T follicular helper cell (primary cell): ENCODE data around the gene SLCO2A1.

ENCODE experiments used
- DNase-seq: peaks from one replicate; pipeline ENCODE4 v3.0.0-alpha.2; 2020; ENCODE audit warnings: low read depth

SLCO2A1 gene

GRCh38 chr3:134060561-134061385 lies 31.0 kb upstream of the SLCO2A1 start:
- no peak for DNase-seq

DNA sequence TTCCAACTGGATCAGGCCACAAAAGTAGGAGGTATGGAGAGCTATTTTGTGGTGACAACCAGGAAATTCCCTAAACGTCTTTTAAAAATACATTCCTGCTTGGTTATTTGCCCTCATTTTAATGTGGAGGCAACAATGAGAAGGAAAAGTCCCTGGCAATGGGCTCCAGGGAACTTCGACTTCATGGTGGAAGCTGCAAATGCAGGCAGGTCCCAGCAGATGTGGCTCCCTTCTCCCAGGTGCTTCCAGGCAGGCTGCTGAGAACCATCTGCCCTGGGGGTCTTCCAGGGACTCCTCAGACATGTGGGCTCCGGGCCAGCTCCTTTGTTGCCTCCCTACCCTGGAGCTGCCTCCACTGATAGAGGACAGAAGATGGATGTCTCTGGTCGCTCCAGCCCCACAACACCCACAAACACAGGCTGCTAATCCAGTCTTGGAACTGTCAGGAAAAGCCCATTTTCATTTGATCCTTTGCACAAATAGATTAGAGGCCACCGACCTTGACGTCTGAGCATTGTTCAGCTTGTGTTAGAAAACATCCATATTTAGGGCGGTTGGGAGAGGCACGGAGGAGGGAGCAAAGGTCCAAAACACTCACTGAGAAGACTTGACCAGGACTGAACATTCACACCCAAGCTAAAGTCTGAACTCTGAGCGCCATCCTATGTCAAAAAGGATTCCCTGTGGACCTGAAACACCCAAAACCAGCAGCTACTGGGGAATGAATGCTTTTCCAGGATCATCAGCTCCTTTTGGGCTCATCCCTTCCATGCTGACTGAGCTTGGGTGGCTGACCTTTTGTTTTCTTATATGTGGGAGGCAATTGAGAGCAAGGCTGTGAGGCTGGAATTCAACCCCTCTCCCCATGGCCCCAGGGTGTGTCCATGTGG lies 30.2 kb upstream of the SLCO2A1 start:
- no peak for DNase-seq

DNA sequence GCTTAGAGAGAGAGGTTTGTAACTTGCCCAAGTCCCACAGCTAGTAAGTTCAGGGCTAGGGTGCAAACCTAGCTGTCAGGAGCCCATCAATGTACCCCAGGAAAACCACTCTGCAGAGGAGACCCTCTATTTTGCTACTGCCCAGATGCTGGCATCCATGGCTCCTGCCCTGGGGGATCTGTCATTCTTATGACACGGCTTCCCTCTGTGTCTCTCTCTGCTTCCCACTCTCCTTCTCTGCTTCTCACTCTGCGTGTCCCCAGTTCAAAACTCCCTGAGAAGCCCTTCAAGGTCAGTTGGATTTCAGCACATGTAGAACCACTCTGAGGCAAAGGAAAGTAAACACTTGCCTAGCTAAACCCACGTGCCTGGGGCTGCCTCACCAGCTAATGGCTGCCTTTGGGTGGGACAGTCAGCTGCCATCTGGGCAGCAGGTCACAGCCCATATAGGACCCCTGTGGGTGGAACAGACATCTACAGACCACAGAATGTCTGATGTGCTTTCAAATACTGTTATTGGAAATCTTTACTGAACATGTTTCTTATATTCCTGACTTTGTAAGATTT lies 29.4 kb upstream of the SLCO2A1 start:
- no peak for DNase-seq

- no peak for DNase-seq
Measured at GRCh38 chr3:134057654-134058110, 28.0 kb upstream of the SLCO2A1 start.

DNA sequence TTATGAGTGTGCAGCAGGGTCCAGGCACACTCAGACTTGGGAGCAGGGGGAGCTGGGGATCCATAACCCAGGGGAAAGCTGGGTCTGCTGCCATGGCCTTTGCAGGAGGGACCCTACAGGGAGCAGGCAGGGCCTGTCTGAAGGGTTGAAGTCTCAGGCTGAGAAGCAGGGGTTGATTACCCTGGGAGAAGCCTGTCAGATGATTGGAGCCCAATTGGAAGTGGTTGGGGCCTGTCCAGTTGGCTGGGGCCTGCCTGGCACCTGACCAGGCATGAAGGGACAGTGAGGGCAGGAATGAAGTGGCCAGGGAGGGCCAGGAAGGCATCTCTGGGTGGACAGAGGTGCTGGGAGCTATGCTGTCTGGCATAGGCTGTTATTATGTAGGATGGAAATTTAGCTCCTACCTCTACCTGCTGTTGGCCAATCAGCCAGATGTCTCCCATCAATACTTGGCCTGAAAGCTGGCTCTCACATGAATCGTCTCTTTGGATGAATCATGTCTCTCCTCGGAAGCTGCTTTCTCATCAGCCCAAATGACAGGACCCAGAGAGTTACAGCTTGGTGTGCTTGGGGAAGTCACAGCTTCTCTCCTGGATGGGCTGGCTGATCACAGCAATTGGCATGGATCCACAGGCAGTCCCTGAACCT lies 27.4 kb upstream of the SLCO2A1 start:
- DNase-seq = no peak

GRCh38 chr3:134056464-134056891 lies 26.8 kb upstream of the SLCO2A1 start:
- no peak for DNase-seq

- no peak for DNase-seq
Measured at GRCh38 chr3:134055661-134056060, 25.9 kb upstream of the SLCO2A1 start.

- DNase-seq = no peak
Measured at GRCh38 chr3:134054881-134055280, 25.2 kb upstream of the SLCO2A1 start.

- DNase-seq = no peak
Measured at GRCh38 chr3:134054231-134054630, 24.5 kb upstream of the SLCO2A1 start.

- DNase-seq = no peak
Measured at GRCh38 chr3:134052370-134052769, 22.6 kb upstream of the SLCO2A1 start.

DNA sequence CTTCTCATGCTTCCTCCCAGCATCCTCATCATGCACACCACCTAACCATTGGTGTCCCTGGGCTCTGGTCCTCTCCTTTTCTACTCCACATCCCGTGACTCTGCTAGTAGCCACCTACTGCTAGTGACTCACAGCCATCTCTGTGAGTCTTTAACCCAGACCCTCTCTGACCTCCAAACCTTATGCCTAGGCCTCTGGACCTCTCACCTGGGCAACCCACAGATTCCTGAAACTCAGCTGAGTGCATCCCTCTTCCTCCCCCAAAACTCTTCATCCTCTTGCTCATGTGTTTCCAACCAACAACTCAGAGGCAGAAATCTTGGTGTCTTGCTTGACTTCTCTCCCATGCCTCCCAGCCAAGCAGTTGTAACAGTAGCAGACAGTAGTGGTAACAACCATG lies 20.0 kb upstream of the SLCO2A1 start:
- no peak for DNase-seq

GRCh38 chr3:134048278-134048996 lies 18.7 kb upstream of the SLCO2A1 start:
- no peak for DNase-seq

GRCh38 chr3:134044459-134044858 lies 14.7 kb upstream of the SLCO2A1 start:
- no peak for DNase-seq

- no peak for DNase-seq
Measured at GRCh38 chr3:134040066-134040465, 10.3 kb upstream of the SLCO2A1 start.

DNA sequence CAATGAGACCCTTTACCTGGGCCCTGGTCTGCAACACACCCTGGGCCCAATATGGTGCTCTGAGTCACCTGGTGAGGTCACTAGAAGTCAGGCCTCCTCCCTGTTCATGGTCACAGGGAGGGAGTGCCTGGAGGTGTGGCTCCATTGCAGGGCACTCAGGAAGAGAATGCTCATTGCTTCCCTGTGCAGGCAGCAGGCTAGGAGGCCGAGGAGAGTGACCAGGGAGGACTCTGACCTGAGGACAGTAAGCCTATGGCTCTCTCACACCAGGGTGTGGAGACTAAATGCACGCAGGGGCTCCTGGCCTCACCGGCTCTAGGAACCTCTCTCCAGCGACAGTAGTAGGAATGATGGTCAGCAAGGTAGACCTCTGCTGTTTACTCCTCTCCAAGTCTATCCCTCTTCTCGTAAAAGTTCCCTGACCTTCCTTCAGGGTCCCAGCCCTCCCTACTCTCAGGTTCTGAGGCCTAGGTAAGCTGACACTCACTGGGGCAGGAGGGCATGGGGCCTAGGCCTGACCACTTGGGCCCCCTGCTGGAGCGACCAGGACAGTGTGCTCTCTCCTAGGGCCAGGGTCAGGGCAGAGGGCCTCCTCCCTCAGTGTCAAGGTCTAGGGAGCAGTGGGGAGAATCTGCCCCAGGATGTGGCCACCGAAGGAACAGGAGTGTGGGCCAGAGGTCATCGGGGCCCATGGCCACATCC lies 9.6 kb upstream of the SLCO2A1 start:
- no peak for DNase-seq

DNA sequence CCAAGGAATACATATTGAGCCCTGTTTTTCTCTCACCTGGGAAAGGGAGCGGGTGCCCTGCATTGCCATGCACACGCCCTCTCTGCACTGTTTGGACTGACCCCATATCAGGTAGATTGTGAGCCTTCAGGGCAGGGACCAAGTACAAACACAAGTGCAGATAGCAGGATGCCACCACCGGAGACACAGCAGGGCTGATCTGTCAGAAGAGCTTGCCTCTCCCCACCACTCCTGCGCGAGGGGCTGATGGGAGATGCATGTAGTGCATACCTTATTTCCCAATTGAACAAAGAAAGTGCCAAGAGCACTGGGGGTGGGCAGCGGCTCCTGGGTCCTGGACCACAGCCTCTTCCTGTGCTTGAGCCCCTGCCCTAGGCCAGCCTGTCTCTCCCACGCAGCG lies 9.0 kb upstream of the SLCO2A1 start:
- no peak for DNase-seq

DNA sequence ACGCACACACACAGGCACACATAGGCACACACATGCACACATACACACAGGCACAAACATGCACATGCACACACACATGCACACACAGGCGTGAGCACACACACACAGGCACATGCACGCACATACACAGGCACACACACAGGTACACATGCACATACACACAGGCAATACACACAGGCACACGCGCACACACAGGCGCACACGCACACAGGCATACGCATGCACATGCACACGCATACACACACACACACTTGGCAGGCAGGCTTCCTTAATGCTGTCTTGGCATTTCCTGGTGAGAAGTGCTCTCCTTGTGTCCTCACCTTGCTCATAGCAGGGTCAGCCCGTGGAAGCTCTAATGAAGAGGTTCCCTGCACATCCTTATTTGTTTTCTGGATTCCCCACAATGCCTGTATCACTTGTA lies 8.4 kb upstream of the SLCO2A1 start:
- DNase-seq = no peak

DNA sequence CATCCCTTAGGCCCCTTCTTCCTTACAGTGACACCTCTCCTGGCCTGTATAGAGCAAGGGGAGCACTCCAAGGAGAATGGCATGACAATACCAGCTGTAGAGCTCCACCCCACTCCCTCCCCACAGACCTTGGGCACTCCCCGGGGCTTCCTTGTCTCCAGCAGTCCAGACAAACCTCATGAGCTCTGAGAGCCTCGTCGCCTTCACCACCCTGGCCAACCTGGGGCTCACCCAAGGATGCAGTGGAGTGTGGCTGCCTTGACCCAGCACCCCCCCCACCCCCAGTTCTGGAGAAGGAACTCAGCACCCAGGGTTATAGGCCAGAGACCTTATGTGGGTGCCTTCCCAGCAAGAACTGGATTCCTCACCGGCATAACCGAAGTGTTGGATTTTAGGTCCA lies 7.4 kb upstream of the SLCO2A1 start:
- DNase-seq = no peak

- no peak for DNase-seq
Measured at GRCh38 chr3:134036291-134036690, 6.6 kb upstream of the SLCO2A1 start.

DNA sequence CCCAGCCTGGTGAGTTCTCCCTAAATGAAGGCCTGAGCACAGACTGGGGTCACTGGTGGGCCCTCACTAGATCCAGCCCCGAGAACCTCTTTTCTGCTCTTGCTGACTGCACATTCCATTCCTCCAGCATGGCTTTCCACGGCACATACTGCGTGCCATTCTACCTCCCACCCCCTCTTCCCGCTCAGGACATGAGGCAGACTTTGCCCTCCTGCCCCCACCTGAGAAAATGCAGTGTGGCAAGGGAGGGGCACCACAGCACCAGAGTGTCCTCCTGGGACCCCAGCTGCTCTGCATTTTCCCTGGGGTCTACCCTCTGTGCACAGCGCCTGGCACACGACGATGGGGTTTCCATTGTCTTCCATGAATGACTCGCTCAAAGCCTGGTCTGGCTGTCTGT lies 6.1 kb upstream of the SLCO2A1 start:
- no peak for DNase-seq
